ENCODE data around the gene FMO3. TPM values are rescaled to one million over a fixed set of nuclear protein-coding genes. Genes with fewer than 3 reads are reported as not detected.

The FMO3 gene
- total RNA-seq, 2 experiments from 2014 or later, result not detected

DNA sequence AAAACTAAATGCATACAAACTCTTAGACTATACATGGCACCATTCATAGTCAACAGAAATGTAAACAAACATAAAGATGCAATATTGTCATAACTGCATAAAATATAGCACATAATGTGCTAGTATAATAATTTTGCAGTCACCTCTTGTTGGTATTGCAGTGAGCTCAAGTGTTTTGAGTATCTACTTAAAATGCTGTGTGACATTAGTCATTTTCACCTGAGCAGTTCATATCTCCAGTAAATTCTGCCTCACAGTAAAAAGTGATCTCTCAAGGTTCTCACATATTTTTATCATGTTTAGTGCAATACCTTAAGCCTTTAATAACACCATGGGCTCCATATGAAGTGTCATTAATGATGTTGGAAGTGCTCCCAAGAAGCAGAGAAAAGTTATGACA, 64.8 kb downstream of the FMO3 start:
- DNase-seq, result no peak
- Mint-ChIP-seq H3K9me3 (ENCODE audit: low read depth) (no peaks in the 10 kb centered on the region), H3K27me3 (peaks cover 1% of the 10 kb centered on the region), H3K4me1 (no peaks in the 10 kb centered on the region), H3K27ac (no peak overlapping the region), H3K4me3 (no peak overlapping the region), H3K36me3 (no peaks in the 10 kb centered on the region)
- CTCF ChIA-PET, result no interaction called here
- no peak for ATAC-seq

DNA sequence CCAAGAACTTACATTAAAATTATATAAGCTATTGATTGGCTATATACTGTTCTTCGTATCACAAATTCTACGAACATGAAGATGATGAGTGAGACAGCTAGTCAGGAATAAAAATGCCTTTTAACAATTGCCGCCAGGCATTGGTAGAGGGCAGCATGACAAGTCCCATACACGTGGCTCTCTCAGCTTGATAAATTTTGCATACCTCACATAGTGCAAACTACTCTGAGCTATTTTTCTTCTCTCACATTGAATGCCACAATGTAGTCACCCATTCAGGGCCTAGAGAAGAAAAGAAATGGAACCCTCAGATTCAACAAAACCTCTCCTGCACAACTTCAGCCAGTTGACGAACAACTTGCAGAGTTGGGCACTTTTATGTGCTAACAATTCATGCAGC, 67.4 kb downstream of the FMO3 start:
- no peak overlapping the region for H3K27ac Mint-ChIP-seq
- no peaks in the 10 kb centered on the region for H3K4me1 Mint-ChIP-seq
- H3K27me3 Mint-ChIP-seq, result no peaks in the 10 kb centered on the region
- DNase-seq, result no peak
- H3K4me3 Mint-ChIP-seq, result no peak overlapping the region
- CTCF ChIA-PET, result no interaction called here
- no peaks in the 10 kb centered on the region for H3K9me3 Mint-ChIP-seq (ENCODE audit: low read depth)
- no peak for ATAC-seq
- H3K36me3 Mint-ChIP-seq, result no peaks in the 10 kb centered on the region

DNA sequence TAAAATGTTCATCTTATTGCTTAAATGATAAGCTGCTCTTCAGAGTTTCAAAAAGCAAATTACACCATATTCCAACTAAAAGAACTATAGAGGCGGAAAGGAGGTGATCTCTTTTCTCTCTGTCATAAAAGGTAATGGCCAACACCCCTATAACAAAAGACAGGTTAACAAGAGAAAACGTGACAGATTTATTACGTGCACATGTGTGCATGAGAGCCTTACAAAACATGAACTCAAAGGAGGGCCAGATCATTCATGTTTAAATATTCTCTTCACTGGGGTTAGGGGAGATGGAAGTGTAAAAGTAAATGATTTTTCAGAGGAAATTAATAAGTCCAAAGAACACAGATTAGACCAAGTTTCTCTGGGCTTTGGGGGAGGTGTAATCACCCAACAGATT, 67.8 kb downstream of the FMO3 start:
- DNase-seq (no peak), ATAC-seq (no peak)
- no peak overlapping the region for H3K4me3 Mint-ChIP-seq
- H3K9me3 Mint-ChIP-seq (ENCODE audit: low read depth), result no peaks in the 10 kb centered on the region
- no peaks in the 10 kb centered on the region for H3K27me3 Mint-ChIP-seq
- CTCF ChIA-PET, result no interaction called here
- no peaks in the 10 kb centered on the region for H3K4me1 Mint-ChIP-seq
- H3K27ac Mint-ChIP-seq, result no peak overlapping the region
- no peaks in the 10 kb centered on the region for H3K36me3 Mint-ChIP-seq

DNA sequence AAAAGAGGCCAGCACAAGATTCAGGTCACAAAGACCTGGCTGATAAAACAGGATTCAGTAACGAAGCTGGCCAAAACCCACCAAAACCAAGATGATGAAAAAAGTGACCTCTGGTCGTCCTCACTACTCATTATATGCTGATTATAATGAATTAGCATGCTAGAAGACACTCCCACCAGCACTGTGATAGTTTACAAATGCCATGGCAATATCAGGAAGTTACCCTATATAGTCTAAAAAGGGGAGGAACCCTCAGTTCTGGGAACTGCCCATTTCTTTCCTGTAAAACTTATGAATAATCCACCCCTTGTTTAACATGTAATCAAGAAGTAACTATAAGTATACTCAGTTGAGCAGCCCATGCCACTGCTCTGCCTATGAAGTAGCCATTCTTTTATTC, 68.4 kb downstream of the FMO3 start:
- Mint-ChIP-seq H3K36me3 (no peaks in the 10 kb centered on the region), H3K4me1 (no peaks in the 10 kb centered on the region), H3K27me3 (no peaks in the 10 kb centered on the region), H3K4me3 (no peak overlapping the region), H3K27ac (no peak overlapping the region), H3K9me3 (ENCODE audit: low read depth) (no peaks in the 10 kb centered on the region)
- CTCF ChIA-PET, result no interaction called here
- ATAC-seq (no peak), DNase-seq (no peak)

DNA sequence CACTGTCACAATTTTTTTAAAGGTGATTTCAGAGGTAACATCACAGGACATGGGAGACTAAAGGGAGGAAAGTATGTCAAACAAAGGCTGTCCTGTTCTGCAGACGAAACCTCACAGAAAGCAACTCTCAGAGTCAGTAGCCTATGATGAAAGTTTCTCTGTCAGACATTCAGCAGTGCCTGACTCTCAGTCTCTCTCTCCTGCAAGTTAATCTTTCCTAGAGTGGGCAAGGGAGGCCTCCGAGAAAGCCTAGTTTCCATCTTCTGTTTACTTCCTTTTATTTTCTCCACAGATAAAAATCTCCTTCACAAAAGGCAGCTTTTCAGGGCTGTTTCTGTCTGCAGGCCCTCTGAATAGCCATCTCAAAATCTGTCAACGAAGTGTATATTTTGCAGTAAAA, 69.5 kb downstream of the FMO3 start:
- no peak overlapping the region for H3K4me3 Mint-ChIP-seq
- peaks cover 2% of the 10 kb centered on the region for H3K27me3 Mint-ChIP-seq
- H3K9me3 Mint-ChIP-seq (ENCODE audit: low read depth), result no peaks in the 10 kb centered on the region
- no peaks in the 10 kb centered on the region for H3K4me1 Mint-ChIP-seq
- H3K27ac Mint-ChIP-seq, result no peak overlapping the region
- no peak for DNase-seq
- CTCF ChIA-PET, result no interaction called here
- ATAC-seq, result no peak
- H3K36me3 Mint-ChIP-seq, result no peaks in the 10 kb centered on the region

DNA sequence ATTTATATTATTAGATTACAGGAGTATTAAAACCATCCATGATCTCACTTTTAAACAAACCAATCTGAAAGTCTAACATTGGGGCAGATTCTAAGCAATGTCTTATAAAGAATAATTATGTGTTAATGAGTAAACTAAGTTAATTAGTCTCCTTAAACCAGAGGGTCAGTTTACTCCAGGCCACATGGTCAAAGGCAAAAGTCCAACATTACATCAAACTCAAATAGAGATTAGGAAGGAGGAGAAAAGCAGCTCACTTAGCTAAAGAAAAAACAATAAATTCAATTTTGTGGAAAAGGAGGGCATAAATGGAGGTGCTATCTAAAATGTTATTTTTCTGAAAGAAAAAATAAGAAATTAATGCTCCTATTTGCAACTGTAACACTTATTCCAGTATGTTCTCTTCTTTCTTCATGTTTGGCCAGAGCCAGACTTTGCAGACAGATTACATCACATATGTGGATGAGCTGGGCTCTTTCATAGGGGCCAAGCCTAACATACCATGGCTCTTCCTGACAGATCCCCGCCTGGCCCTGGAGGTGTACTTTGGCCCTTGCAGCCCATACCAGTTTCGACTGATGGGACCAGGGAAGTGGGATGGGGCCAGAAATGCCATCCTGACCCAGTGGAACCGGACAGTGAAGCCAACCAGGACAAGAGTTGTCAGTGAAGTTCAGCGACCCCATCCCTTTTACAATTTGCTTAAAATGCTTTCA, 70.1 kb downstream of the FMO3 start:
- CTCF ChIA-PET, result no interaction called here
- DNase-seq (no peak), ATAC-seq (no peak)
- Mint-ChIP-seq H3K27me3 (peaks cover 2% of the 10 kb centered on the region), H3K36me3 (no peaks in the 10 kb centered on the region), H3K4me1 (no peaks in the 10 kb centered on the region), H3K9me3 (ENCODE audit: low read depth) (no peaks in the 10 kb centered on the region), H3K4me3 (no peak overlapping the region), H3K27ac (no peak overlapping the region)

DNA sequence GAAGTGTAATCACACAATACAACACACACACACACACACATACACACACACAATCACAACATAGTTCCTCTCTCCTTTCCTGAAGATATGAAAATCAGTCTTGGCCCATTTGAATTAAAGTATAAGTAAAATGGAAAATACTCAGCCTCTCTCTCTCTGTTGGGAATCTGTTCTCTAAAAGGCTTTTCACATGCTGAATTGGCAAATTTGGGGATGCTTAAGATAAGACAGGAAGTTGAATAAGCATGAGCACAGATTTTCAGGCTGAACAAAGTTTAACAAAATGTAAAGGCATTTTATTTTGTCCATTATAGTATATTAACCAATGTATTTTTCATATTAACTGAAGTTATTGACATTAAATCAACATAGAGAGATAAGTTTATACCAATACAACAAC, 70.7 kb downstream of the FMO3 start:
- Mint-ChIP-seq H3K4me1 (no peaks in the 10 kb centered on the region), H3K27ac (no peak overlapping the region), H3K36me3 (no peaks in the 10 kb centered on the region), H3K9me3 (ENCODE audit: low read depth) (no peaks in the 10 kb centered on the region), H3K4me3 (no peak overlapping the region), H3K27me3 (peaks cover 2% of the 10 kb centered on the region)
- CTCF ChIA-PET, result no interaction called here
- ATAC-seq (no peak), DNase-seq (no peak)

DNA sequence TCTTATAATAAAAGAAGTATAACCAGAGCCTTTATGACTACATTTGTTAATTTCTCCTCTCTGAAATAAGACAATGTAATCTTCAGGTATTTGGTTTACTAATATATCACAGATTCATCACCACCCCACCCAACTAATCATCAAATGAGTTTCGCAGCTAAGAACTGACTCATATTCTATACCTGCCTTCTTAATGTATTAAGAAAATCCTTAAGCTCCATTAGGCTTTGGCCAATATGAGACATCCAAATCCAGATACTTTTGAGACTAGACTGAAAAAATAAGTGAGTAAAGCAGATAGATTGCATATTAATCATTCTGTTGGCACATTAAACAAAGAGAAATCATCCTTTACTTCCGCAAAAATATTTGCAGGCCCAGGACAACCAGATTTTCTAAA, 75.7 kb downstream of the FMO3 start:
- peaks cover 2% of the 10 kb centered on the region for H3K27me3 Mint-ChIP-seq
- ATAC-seq (no peak), DNase-seq (no peak)
- no peaks in the 10 kb centered on the region for H3K4me1 Mint-ChIP-seq
- H3K4me3 Mint-ChIP-seq, result no peak overlapping the region
- CTCF ChIA-PET, result no interaction called here
- no peaks in the 10 kb centered on the region for H3K36me3 Mint-ChIP-seq
- no peak overlapping the region for H3K27ac Mint-ChIP-seq
- H3K9me3 Mint-ChIP-seq (ENCODE audit: low read depth), result no peaks in the 10 kb centered on the region

Small RNAs within 50 kb of the gene (microRNA-seq; reads per million reads assigned to microRNA genes)
- gene MIR1295A (not detected), gene MIR1295B (not detected)

Other genes starting within 250 kb of the FMO3 start
- not detected for gene MROH9, start 155.4 kb upstream of the FMO3 start, total RNA-seq
- gene FMO2, start 94.4 kb downstream of the FMO3 start, total RNA-seq, result not detected
- gene FMO1, start 157.6 kb downstream of the FMO3 start, total RNA-seq, result not detected
- gene FMO4, start 223.3 kb downstream of the FMO3 start, total RNA-seq, result 1 to 10 TPM in 1 of 2 experiments, under 1 TPM in 1; 0.91 to 1.5 TPM

Measured in activated CD8-positive, alpha-beta memory T cell treated with anti-CD3 and anti-CD28 coated beads, Interleukin-2, amount 10 ng/mL, durations not matched to agents 7 days and 5 days (primary cell).